Stimulated activated CD8-positive, alpha-beta memory T cell treated with anti-CD3 and anti-CD28 coated beads, Interleukin-15, amount 100 ng/mL, for 1 hour (primary cell): ENCODE results near the gene GALNT13.

Experiments
- DNase-seq: peaks from one replicate; pipeline ENCODE4 v3.0.0-alpha.2; 2020; ENCODE audit warnings: low read depth

Gene GALNT13

DNA sequence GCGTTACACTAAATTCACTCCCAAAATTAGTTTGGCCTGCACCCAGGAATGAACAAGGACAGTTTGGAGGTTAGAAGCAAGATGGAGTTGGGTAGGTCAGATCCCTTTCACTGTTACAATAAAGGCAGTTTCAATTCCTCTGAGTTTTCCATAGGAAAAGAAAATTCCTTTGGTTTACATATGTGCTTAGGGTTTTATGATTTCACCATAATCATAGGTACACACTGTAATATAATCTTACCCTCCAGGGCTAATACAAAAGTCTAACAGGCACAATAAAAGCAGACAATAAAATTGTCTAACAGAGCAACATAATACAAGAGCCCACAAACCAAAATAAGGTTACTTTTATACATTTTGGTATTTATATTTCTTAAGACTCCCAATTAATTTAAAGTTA lies 435.3 kb downstream of the GALNT13 start:
- no peak for DNase-seq

DNA sequence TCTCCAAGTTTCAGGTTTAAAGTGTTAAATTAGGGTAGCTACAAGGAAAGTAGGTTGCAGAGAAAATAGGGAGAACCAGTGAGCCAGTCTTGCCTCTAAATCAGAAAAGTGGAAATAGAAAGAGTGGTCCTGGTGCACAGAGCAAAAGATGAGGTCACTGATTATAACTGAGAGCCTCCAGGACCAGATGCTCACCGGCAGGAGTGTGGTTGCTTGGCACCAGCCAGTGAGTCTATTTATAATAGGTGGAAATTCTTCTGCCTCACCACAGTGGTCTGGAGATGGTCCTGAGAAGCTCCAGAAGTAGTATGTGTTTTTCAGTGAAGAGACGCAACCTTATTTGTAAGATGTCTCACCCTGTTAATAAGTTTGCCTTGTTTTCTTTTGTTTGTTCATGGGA lies 452.9 kb downstream of the GALNT13 start:
- DNase-seq: no peak

DNA sequence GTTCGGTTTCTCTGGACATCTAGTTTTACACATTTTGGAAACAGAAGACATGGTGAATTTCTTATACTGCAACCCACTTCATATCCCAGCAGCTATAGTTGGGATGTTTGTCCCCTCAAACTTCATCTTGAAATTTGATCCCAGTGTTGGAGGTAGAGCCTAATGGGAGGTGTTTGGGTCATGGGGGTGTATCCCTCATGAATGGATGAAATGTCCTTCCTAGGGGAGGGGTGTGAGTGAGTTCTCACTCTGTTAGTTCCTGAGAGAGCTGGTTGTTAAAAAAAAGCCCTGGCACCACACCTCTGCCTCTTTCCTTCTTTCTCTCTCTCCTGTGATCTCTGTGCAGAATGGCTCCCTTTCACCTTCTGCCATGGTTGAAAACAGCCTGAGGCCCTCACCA lies 457.8 kb downstream of the GALNT13 start:
- DNase-seq: no peak

DNA sequence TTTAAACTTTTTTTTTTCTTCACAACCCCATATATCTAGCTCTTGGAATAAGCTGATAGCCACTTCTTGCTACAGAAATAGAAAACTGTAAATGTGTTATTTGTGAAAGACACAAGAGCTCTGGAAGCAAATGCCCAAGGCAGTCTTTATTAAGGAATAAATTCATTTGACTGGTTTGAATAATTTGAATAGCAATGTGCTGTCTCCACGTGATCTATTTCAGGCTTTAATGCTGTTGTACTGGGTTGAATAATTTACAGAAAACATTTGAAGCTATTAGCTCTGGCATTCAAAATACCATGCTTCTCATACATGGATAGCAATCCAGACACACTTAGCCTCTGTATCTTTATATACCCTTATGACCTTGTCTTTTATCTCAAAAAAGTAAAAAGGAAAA lies 460.1 kb downstream of the GALNT13 start:
- no peak for DNase-seq

DNA sequence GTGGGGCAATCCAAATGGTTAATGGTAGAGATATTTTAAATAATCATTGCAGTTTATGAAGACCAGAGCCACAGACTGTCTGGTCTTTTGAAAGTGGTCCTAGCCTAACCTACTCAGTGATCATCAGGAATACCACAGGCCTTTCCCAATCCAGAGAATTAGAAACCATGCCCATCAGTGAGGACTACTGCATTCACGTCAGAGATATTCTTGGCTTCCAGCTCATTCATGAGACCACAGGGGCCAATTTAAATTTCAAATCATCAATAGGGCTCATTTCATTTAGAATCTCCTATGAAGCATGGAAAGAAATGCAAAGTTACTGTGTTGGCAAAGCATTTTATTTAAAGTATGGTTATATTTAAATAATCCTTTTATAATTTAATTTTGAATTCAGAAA lies 464.5 kb downstream of the GALNT13 start:
- no peak for DNase-seq

DNA sequence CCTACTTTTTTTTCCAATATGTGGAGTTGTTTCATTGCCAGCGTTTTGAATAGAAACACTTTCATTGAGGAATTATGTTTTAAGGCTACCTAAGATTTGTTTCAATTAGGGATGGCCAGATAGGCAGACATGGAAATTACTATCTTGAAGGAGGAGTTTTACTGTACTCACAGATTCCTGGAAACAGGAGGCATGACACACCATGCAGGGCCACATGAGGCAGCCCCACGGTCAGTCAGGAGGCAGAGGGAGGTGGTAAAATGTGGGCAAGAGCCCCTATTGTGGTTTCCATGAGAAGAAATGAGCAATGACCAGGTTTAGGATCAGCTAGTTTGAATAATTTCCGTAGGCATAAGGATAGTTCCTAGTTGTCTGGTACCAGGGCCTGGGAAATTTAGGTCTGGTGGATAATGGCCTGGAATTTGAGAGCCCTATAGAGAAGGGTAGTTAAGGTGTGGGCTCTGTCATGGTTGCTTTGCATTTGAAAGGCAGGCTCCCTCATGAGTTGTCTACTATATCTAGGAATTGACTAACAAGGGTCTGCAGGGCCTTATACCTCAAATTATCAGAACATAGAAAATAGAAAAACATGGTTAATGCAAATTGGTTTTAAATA lies 466.7 kb downstream of the GALNT13 start:
- no peak for DNase-seq

DNA sequence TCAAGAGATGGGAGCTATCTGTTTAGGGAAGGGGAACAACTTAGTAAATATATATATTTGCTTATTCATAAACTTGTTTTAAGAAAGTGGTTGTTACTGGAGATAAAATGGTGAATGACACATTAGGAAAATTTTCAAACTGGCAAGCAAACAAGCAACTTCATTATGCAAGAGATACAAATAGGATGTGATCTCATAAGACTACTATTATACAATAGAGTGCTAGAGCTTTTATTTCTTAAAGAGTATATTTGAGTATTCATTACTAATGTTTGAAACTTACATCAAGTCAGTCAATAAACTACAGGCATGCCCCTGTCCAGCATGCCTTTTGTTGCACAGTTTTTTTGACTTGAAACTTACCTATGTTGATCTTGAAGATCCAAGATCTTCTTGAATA lies 471.6 kb downstream of the GALNT13 start:
- no peak for DNase-seq

DNA sequence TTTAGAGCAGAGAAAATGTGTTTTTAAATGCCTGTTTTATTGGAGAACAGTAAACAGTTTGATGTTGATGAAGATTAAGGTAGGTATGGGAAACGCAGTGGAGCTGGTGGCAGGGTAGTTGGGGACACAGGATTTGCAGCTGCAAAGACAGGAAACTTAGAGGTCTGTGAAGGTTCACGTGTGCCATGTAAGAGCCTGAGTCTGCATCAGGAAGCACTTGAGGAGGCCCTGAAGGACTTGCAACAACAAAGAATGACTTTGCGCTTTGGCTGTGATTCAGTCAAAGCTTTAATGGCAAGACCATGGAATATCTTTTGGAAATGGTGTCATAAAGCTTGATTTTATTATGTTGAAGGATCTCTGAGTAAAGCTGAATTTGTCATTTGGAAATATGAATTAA lies 479.2 kb downstream of the GALNT13 start:
- no peak for DNase-seq

DNA sequence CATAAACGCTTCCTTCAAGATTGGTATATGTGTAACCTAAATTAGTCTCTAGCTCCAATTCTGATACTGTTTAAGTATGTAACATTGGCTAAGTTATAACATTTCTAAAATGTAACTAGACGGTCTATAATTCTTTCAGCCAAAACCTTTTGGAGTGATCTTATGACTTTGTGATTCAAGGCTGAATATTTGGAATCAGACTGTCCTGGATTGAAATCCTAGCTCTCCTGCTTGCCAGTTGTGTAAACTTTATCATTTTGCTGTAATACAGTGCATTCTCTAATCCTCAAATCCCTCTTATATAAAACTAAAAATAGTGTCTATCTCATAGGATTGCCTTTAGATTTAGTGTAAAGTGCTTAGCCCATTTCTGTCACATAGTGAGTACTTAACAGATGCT lies 489.6 kb downstream of the GALNT13 start:
- no peak for DNase-seq

DNA sequence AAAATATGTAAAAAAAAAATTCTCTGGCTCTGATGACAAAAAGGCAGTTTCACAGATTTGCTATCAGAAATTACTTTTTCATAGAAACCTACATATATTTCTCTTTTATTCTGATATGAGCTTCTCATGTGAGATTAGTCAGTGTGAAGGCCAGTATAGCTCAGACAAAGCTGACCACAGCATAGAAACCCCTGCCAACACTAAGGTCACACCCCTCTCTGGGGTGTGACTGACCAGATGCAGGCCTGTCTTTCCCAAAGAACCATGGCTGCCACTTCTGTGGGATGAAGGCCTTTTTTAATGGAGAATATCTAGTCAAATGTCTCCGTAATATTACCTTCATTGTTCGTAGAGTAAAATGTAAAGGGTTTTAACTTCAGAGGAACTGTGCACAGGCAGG lies 496.4 kb downstream of the GALNT13 start:
- no peak for DNase-seq

DNA sequence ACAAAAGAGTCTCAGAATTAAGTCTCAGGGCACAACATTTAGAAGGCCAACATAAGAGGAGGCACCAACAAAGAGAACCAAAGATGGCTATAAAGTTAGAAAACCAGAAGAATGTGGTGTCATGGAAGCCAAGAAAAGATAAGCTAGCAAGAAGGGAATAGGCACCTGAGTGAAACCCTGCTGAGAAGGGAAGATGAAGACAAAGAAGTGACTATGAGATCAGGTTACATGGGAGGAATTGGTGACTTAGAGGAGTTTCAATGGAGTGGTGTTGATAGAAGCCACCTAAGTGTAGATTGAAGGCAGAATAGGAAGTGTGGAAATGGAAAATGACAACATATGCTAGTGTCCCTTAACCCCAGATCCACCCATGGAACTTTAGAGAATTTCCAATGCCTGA lies 499.2 kb downstream of the GALNT13 start:
- DNase-seq: no peak

DNA sequence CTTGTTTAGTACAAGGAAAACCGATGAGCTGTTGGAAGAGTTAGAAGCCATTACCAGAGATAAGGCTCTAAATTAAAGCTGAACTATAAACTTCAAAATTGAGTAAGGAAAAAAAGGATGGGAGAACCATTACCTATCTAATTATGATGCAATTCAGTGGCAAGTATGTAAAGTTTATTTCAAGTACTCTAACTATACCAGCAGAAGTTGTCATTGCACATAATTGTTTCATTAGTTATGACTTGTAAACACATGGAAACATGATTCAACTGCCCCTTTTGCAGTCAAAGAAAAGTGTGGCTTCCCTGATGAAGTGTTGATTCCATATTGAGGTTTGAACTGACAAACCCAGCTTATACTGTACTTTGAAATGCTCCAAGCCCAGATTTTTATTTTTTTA lies 502.7 kb downstream of the GALNT13 start:
- no peak for DNase-seq

DNA sequence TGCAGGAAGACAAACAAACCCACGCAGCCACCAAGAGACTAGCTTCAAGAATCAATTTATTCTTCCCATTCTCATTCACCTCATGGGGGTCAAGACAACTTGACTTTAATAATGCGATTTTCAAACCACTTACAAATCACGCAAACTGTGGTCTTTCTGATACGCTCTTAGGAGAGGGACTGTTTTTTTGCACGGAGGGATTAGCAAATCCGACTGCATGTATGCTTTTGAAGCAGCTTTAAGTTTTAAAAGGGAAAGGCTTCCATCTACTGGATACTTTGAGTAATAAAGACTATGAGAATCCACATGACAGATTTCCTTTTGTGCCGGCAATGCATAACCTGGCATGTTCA lies 503.8 kb downstream of the GALNT13 start:
- DNase-seq: no peak

DNA sequence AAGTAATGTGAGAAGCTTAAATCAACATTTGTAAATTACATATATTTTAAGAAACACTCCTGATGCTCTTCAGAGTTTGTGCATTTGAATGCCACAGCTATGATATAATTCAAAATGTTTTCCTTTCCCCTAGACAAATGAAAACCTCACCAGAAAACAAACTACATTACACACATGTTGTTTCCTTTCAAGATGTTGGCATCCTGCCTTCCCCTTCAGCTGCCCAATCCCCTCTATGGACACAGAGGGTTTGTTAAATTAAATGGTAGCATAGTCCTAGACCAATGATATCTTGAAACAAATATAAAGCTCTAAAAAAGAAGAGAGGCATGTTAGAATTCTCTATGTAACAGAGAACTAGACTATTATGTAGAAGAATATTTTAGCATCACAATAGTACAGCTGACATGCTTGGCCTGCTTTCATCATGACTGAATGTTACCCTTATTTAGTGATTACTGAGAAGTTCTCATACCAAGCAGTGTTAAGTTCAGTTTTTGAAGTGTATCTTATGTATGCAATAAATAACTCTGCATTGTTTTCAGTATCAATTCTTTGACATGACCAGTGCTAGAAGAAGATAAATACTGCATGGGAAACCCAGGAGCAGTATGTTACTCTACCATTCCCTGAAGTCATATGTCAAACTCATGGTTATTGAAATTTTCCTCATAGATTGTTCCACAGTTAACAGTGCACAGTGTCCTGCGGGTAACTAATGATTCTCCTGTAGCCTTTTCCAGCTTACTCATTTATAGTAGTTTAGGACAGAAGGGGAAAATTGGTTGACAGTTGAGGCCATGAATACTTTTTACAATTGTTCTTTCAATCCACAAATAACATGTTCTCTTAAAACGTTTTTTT lies 510.4 kb downstream of the GALNT13 start:
- DNase-seq: no peak

DNA sequence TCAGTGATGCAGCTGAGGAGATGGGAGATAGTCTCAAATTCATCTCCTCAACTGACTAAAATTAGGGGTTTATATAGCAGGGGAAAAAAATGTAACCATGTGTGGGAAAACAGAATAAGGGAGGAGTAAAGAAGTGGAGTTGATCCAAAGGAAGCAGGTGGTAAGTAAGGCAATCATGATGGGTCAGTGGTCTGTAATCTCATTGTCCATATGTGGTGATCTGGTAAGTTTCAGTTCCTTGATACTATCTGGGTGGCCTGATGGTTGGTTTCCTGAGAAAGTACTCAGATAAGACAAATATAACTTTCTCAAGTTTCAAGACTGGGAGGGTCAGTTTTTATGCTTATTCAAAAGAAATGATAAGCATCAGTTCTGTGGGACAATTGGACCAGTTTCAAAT lies 514.5 kb downstream of the GALNT13 start:
- DNase-seq: no peak

DNA sequence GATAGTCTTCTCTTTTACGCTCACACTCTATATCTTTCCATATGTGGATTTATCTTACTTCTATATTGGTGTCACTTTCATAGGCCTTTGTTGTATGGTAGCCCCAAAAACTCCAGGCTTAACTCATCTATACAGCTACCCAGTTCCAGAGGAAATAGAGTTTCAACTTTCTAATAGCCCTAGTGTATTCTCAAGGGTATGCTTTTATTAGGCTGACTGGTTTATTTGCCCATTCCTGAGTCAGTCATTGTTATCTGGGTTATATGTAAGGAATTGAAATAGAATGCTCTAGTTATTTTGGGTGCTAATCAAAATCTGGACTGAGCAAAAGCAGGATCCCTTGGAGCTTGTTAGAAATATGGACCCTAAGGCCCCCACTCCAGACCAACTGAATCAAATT lies 519.3 kb downstream of the GALNT13 start:
- no peak for DNase-seq

DNA sequence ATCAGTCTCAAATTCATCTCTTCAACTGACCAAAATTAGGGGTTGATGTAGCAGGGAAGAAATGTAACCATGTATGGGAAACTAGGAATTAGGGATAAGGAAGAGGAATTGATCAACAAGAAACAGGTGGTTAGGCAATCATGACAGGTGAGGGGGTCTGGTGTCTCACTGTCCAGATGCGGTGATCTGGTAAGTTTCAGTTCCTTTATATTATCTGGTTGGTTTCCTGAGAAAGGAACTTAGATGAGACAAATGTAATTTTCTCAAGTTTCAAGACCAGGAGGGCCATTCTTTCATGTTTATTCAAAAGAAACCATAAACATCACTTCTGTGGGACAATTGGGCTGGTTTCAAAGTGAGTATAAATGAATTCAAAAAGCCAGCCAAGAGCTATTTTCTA lies 520.5 kb downstream of the GALNT13 start:
- DNase-seq: no peak

DNA sequence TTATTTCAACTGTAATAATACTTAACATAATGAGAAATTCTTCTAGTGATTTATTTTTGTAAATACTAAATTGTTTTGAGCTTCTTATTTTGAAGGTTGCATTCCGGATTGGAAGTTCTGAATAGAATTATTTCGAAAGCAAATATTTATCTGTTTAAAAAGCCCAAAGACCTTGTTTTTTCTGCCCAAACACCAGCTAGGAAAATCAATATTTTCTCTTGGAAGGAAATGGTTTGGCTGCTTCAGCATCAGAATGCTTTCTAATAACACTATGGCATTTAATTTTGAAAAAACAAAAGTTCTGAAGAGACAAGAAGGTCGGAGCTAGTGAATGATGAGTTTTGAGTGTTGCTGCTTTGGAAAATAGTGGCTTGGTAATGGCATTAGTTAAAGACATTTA lies 522.9 kb downstream of the GALNT13 start:
- DNase-seq: no peak

DNA sequence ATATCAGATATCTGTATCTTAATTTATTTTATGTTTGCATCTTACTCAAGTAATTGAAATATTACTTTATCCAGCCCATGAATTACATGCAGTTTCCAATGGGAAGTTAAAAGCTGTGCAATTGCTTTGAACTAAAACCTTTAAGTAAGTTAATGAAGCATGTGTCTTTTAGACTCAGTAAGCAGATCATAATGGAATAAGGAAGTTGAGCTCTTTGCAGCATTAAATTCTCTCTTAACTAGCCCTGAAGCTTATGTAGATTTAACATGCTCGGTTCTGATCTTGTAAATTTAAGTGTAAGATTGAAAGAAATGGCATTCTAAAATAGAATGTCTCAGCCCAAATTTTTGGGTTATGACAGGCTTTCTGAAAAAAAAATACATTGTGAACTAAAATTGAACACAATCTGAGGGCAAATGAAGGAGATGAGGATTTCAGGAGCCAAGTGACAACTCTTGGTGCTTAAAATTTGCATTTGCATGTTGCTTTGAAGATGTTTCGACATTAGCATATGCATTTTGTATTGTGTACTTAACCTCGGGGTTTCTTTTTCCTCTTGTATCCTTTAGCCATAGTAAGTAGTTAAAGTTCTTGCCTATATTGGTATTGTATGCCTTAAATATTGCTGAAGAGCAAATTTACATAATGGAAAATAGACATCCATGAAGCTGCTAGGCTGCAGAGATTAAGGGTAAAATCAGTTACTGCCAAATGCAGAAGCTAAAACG lies 529.0 kb downstream of the GALNT13 start:
- DNase-seq: no peak

DNA sequence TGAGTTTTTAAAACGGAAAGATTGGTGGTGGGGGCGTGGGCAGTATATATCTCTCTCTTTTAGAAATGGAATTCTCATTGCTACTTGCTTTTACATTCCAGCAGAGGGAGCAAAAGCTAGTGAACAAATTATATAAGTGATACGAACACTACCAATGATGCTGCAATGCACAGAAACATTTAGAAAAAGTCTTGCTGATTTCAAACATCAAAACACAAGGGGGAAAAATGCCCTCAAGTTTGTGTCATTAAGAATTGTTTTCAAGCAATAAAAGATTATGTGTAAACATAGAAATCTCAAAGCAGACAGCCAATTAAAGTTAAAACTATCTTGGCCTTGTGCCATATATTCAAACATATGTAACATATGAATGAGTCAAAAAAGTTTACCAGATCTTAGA lies 530.5 kb downstream of the GALNT13 start:
- no peak for DNase-seq

DNA sequence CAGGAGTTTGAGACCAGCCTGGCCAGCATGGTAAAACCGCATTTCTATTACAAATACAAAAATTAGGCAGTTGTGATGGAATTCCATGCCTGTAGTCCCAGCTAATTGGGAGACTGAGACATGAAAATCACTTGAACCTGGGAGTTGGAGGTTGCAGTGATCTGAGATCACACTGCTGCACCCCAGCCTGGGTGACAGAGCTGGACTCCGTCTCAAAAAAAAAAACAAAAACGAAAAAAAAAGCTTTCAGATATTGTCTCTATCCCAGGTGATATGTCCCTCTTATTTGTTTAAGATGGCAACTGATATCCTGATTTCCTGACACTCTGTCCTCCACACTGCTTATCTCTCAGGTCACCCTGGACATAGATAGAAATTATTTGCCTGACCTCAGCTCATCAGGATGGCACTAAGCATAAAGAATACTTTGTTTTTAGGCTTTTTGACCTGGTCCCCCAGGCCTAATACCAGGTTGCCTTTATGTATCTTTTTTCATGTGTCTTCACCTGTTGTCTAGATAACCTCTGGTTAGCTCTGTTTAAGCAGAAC lies 531.6 kb downstream of the GALNT13 start:
- DNase-seq: no peak

DNA sequence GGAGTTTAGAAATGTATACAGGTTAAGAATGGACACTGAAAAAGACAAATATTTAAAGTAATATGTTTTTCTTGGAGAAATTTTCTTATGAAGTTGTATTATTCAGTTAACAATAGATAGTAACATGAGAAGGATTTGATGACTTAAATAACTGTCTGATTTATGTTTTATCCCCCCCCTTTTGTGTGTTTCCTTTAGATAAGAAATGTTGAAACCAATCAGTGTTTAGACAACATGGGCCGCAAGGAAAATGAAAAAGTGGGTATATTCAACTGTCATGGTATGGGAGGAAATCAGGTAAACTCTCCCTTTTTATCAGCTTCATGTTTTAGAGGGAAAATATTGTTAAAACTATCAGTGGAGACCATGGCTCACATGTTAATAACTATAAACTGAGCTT lies 537.1 kb downstream of the GALNT13 start:
- DNase-seq: no peak

DNA sequence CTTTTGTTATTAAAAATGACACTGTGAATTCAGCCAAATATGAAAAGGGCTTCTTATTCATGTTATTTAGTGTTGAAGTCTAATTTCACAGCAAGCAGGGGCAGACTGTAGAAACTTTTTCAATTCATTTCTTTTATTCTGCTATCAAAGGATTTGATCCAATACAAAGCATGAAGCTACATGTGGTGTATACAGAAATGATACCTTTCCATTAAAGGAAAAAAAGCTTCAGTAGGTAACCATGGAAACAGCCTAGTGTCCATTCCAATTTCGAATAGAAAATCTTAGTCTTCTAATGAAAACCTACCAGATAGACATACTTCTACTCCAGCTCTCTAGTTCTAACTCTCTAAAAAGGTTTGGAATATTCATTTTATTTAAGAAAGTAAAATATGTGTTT lies 550.5 kb downstream of the GALNT13 start:
- no peak for DNase-seq
